Stimulated activated CD8-positive, alpha-beta memory T cell treated with anti-CD3 and anti-CD28 coated beads, Interleukin-4, amount 100 ng/mL, for 4 hours (primary cell): ENCODE data around the gene ANXA10.
"Not testable (repeated sequence)": the region's sequence is repeated elsewhere in the genome, so short reads cannot be mapped to it uniquely, and the experiment has no call there.

Source experiments
- DNase-seq, 2 donors: peaks; one replicate each; pipeline ENCODE4 v3.0.0-alpha.2; 2020; ENCODE audit warnings: low read depth in 2 of 2, low spot score in 1 of 2

The ANXA10 gene, protein sequence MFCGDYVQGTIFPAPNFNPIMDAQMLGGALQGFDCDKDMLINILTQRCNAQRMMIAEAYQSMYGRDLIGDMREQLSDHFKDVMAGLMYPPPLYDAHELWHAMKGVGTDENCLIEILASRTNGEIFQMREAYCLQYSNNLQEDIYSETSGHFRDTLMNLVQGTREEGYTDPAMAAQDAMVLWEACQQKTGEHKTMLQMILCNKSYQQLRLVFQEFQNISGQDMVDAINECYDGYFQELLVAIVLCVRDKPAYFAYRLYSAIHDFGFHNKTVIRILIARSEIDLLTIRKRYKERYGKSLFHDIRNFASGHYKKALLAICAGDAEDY

DNA sequence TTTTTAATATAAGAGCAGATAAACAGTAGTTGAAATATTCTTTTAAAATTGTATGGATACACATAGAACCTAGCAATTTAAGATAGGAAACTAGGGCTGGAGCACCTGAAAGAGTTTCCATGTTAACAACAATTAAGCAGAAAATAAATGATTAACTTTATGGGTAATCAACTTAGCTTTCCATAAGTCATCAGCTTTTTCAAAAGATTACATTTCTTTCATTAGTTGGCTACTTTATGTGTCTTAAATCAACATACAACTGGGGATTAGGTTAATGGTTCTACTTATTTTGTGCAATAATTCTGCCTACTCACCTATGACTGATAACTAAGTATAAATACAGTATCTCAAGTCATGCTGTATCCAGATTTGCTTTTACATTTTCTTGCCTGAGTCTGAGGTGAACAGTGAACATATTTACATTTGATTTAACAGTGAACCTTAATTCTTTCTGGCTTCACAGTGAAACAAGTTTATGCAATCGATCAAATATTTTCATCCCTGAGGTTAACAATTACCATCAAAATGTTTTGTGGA lies at the start of gene ANXA10:
TSS of gene ANXA10 (plus strand) at position 362 of the 537 bp plus-strand sequence. CDS start at position 526, 164 bp downstream.
- DNase-seq: no peak

DNA sequence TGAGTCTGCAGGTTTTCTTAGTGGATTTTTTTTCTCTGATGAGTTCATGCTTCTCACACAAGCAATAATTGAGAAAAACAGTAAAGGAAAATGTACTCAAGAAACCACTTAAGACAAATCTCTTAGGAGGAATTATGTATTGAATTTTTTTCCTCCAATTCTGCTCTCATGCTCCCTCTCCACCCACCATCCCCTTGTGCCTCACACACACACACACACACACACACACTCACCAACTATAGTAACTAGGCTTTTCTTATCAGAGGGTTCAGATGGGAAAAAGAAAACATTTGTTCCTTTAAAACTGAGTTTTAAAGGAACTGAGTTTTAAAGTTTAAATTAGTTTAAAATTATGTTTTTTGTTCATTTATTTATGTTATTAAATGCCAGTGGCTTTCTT lies 47.0 kb upstream of the ANXA10 start:
- no peak for DNase-seq

DNA sequence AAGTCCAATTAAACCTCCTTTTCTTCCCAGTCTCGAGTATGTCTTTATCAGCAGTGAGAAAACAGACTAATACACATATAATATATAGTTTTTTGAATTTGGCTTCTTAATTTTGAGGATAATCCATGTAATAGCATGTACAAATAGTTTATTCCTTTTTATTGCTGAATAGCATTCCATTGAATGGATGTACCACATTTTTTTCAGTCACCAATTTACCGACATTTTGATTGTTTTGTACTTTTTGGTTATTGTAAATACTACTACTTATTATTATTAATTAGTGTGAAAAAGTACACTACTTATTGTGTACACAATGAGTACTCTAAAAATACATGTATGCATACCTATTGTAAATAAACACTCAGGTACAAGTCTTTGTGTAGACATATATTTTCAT lies 42.3 kb upstream of the ANXA10 start:
- DNase-seq: no peak

DNA sequence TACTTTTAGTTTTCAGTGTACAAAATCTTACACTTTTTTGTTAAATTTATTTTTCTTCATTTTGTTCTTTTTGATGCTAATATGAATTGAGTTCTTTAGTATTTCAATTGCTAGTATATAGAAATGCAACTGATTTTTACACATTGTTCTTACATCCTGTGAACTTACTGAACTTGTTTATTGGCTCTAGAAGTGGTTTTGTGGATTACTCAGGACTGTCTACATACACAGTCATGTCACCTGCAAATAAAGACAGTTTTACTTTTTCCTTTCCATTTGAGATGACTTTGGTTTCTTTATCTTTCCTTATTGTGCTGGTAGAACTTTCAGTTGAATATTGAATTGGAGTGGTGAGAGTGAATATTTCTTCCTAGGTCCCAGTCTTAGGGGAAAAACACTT lies 40.8 kb upstream of the ANXA10 start:
- DNase-seq: no peak

DNA sequence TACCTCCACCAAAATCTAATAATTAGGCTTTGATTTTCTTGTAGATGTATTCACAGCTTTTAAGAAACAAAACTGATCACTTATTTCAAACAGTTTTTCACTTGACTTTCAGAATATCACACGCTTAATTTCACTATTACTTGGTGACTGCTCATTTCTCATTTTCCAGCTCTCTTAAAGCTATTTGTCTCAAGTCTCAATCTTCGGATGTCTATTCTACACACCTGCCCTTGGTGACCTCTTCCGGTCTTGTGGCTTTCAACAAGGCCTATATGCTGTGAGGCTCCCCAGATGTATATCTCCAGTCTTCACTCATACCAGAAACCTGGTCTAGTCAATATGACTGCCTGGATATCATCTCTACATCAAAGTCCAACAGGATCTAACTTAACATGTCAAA lies 34.9 kb upstream of the ANXA10 start:
- no peak for DNase-seq

DNA sequence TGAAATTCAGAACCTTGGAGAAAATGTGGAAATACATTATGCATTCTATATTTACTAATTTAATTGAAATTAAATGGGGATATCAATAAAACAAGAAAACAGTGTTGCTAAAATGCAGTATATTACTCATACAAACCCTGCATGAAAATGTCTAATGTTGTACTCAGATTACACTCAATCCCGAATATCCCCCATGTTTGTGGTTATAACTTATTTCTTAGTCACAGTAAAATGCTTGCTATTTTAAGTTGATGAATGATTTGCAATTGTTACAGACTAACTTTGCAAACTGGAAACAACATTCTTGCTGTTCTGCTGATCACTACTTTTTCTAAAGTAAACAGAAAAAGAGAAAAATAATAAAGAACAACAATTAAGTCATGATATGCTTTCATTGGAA lies 33.1 kb upstream of the ANXA10 start:
- no peak for DNase-seq

DNA sequence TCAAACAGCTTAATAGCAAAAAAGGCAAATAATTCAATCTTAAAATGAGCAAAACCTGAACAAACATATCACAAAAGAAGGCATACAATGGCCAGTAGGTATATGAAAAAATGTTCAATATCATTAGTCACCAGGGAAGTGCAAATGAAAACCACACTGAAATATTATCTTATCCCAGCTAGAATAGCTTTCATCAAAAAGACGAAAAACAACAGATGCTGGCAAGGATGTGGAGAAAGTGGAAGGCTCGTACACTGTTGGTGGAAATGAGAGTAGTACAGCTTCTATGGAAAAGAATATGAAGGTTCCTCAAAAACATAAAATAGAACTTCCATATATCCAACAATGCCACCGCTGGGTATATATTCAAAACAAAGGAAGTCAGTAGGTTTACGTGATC lies 29.3 kb upstream of the ANXA10 start:
- no peak for DNase-seq

DNA sequence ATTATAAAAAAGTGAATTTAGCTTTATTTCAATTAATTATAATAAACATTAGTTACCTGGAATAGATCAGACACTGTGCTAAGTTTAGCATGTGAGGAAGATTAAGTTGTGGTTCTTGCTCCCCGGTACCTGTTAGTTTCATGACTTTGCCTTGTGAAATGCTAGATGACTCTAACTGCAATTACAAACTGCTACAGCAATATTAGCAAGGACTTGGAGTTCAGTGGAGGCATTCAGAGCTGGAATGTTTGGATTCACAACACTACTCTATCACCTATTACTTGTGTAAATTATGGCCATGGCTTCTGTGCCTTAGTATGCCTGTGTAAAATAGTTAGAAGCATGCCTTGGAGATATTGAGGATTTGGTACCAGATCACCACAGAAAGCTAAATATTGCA lies 21.4 kb upstream of the ANXA10 start:
- no peak for DNase-seq

DNA sequence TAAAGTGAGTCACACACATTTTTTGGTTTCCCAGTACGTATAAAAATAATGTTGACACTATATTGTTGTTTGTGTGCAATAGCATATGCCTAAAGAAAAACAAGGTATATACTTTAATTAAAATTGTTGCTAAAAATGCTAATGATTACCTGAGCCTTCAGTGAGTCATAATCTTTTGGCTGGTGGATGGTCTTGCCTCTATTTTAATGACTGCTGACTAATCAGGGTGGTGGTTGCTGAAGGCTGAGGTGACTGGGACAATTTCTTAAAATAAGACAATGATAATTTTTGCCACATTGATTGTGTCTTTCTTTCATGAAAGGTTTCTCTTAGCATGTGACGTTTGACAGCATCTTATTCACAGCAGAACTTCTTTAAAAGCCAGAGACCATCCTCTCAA lies 21.0 kb upstream of the ANXA10 start:
- no peak for DNase-seq

DNA sequence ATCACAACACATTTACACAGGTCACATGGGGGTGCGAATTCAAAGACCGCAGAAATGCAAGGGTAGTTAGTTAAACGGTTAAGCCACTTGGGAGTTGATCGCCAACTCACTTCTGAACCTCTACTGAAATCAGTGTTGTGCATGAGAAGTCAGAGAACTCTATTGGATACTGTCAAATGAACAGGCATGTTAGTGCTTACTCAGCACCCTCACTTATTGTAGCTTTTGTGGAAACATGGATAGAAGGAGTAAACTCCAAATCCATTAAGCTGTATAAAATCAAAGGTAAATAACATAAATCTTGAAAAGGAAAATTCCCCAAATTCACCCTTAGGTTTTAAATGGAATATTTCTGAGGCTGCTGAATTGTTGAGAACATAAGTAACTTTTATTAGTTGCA lies 17.5 kb upstream of the ANXA10 start:
- no peak for DNase-seq

DNA sequence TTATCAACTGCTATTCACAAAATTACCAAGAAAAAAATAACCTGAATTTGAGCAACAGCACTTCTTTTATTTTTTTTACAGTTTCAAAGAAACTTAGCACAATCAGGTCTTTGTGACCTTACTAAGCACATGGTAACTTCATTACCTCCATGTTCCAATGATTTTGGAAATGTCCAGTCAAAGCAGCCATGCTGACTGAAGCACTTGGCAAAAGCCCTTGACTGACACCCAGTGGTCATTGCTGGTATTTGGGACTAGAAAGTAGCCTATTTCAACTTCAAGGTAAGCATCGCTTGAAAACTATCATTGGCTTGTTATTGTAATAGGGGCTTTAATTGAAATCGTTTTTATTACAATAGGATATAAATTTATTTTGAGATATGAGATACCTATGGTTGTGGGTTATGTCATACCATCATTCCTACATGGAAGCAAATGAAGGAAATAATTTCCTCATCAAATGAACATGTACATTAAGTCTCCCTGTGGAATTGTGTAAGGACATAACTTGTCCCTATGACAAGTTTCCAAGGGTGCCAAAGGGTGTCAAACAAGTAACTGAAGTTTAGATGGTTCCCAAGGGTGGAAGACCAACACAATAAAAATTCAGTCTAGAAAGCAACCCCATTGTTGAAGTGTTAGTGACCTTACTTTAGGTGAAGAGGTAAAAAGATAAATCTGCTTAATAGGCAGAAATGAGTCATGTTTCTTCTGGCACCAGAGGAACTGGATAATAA lies 15.2 kb upstream of the ANXA10 start:
- DNase-seq: peak in 1 of 2 donors; percentile 0

DNA sequence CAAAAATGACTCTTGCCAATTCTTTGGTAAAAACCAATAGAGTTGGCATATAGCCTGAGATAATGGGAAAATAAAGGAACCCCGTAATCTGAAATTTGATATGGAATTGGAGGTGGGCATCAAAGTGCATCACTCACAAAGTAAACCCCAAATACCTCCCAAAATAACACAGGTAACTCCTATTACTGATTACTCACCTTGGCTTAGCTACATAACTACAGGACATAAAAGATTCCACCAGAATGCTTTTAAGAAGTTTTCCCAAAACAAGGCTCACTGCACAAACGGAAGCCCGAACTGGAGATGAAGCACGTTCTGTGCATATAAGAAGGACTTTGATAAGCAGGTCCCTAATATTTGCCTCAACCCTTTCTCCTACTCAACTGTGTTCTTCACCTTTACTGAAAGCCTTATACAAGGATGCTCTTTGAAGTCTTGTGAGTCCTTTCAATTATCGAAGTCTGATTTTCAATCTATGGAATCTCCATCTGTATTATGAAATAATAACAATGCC lies 14.6 kb upstream of the ANXA10 start:
- no peak for DNase-seq

DNA sequence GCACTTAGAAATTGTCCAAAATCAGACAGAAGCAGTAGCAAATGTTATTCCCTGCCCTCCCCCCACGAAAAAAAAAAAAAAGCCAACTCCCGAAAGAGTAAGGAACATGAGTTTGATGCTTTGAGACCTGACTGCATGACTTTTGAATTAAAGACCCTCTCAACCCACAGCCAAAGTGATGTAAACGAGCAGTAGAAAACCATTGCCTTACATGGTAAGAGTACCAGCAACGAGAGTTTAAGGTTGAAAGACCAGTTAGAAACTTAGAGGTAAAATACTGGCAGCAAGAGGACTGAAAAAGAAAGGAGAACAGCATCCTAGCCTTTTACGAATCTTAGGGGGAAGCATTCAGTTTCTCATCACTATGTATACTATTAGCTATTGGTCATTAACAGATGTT lies 10.0 kb upstream of the ANXA10 start:
- no peak for DNase-seq

DNA sequence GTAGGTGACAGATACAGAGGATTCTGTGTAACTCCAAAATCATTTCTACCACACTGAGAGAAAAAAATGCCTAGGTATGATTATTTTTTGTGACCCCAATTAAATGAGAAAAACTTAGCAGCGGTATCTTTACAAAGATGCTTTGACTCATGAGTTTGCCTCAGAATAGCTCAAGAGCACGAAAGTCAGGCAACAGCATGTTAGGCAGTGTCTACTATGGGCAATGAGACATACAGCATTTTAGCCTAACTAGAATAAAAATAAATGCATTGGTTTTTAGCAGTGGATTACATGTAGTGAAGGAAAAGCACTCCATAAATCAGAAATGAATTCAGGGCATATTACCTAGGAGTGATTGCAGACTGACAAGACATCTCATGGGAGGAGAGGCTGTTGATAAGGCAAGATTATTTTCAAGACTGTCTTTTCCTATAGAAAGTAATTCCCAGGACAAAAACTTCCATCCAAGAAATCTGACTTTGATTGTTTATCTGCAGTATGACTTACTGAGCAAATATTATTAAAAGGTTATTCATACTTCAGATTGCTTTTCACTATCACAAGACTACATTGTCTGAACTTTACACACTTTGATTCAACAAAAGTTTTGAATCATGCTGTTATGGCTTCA lies 3.6 kb downstream of the ANXA10 start:
- no peak for DNase-seq

DNA sequence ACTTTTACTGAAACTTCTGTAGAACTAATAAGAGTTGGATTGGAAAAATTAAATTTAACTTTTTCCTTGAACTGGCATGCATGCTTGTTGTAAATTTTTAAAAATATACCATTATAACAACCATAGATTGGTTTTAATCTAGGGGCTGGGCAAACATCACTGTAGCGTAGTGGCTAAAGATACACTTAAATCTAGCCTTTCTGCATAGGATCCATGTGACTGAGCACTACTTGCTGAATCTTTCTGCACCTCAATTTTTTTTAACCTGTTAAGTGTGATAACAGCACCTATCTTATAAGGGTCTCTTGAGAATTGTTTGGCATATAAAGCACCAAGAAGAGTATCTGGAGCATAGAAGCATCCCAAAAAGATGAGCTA lies 4.1 kb downstream of the ANXA10 start:
- DNase-seq: no peak

DNA sequence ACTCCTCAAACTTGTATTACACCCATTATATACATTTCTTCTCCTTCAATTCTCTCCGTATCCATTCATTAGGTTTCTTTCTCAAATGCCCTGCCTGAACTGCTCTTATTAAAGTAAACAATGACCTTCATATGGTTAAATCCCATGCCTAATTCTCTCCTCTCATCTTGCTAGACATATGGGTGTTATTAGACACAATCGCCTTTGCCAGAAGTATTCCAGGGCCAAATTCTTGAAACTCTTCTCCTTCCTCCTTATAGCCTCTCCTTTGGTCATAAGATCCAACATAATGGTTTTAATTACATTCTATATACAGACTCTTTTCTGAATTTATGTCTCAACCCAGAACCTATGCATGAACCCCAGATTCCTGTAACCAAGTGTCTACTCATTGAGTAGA lies 4.8 kb downstream of the ANXA10 start:
- DNase-seq: no peak

DNA sequence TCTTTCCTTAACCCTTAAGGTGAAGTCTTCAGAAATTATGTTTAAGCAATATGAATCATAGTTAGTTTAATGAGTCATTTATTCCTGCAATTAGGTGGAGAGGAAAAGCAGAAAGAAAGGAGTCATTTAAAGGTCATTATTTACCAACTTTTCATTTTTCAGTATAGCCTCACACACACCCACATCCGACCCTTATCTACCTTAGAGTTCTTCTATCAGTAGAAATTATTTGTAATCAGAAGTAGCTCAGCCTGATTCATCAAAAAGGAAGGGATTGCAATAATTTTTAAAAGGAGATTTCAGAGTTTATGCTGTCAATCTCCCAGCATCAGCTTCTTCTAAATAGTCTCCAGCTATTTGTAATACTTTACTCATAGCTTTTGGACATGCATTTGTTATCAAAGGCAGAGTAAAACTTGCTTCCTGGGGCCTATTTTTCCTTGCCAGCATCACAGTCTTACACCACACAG lies 5.9 kb downstream of the ANXA10 start:
- no peak for DNase-seq

DNA sequence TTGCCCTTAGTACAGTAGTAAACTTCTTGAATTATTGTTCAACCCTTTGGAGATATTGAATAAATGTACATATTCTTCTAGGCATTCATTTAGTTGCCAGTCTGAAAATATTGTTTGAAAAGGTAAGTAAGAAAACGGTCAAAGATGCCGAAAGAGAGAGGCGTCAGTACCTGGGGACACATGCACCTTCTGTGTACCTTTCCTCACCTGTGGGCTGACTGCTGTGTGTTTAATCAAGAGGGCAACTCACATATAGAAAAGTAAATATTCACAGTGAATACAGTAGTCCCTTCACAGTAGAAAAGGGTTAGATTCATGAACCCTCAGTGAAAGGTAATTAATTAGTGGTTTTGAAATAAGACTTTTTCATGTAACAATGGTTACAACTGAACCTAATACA lies 6.9 kb downstream of the ANXA10 start:
- no peak for DNase-seq

DNA sequence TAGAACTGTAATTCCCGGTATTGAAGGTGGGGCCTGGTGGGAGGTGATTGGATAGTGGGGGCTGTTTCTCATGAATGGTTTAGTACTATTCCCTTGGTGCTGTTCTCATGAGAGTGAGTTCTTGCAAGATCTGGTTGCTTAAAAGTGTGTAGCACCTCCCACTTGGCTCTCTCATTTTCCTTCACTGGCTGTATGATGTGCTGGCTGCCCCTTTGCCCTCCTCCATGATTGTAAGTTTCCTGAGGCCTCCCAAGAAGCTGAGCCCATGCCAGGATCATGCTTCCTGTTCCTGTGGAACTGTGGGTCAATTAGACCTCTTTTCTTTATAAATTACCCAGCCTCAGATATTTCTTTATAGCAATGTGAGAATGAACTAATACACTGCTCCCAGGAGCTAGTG lies 8.7 kb downstream of the ANXA10 start:
- DNase-seq: no peak

DNA sequence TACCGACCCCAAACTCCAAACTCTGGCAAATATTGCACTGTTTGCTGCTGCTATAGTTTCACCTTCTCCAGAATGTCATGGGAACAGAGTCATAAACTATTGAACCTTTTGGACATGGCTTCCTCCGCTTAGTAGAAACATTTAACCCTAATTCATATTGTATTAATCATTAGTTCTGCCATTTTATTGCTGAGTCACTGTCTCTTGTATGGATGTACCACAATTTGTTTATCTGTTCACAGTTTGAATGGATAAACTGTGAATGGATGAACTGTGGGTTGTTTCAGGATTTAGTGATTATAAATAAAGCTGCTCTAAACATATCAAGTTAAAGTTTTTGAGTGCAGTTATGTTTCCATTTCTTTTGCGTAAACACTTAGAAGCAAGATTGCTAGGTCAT lies 10.1 kb downstream of the ANXA10 start:
- no peak for DNase-seq

DNA sequence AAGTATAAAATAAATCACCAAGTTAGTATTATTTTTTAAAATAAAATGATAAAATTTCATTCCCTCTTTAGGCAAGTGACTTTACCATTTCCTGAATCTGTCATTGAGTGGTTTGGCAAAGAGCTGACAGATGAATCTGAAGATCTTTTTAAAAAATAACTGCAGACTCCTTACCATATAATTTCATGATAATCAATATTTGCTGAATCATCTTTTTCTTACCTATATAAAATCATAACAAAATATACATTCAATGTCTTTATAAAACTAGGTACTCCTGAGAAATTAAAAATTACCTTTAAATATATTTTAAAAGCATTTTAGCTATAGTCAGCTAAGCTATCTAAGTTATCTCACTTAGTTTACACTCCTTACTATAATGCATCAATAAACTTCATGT lies 17.2 kb downstream of the ANXA10 start:
- no peak for DNase-seq

DNA sequence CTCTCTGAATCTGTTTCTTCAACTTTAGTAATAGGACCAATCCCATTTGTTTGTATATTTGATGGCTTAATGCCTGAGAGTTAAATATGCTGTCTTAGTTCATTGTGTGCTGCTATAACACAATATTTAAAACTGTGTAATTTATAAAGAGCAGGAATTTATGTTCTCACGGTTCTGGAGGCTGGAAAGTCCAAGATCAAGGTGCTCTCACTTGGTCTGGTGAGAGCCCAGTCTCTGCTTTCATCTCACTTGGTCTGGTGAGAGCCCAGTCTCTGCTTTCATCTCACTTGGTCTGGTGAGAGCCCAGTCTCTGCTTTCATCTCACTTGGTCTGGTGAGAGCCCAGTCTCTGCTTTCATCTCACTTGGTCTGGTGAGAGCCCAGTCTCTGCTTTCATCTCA lies 20.7 kb downstream of the ANXA10 start:
- not testable (repeated sequence) for DNase-seq
